ENCODE data around the gene PSAT1. TPM values are rescaled to one million over a fixed set of nuclear protein-coding genes. Genes with fewer than 3 reads are reported as not detected.

PSAT1 gene
- 224 and 271 TPM in 2 replicates for total RNA-seq (2014; rRNA removed; shearing (Covaris generic))

- peaks cover 18% of the 10 kb centered on the region for H3K36me3 ChIP-seq (replicated peaks; ENCODE audit: control insufficient read depth, insufficient read depth, low read length)
- peak; percentile 99 for DNase-seq
- H3K27me3 ChIP-seq (ENCODE audit: control insufficient read depth, insufficient read depth, low read length), result no peaks in the 10 kb centered on the region
- H3K4me3 ChIP-seq (ENCODE audit: insufficient read depth, low read depth, low read length), result peak within 1 kb of the TSS; percentile 100
Observed at GRCh38 chr9:78296893-78297671, at the start of gene PSAT1. TSS of gene PSAT1 (plus strand) at chr9:78297125. CDS start at chr9:78297211, 86 bp downstream.

DNA sequence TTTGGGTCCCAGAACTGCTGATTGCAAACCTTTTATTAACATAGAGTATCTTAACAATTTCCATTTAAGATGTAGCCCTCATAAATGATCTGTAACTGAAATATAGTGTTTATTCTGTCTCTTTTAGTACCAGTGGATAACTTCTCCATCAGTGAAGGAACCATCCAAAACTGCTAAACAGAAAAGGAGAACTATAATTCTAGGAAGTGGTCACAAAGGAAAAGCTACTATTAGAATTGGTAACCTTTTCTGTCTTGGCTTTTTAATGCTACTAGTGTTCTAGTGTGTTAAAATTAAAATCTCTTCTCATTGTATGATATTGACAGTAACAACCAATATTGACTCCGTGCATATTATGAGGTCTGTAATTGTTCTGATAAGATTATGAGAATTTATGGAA lies 48.3 kb upstream of the PSAT1 start:
- H3K36me3 ChIP-seq (replicated peaks; ENCODE audit: control insufficient read depth, insufficient read depth, low read length), result no peaks in the 10 kb centered on the region; the same call in none of the 2 replicates

DNA sequence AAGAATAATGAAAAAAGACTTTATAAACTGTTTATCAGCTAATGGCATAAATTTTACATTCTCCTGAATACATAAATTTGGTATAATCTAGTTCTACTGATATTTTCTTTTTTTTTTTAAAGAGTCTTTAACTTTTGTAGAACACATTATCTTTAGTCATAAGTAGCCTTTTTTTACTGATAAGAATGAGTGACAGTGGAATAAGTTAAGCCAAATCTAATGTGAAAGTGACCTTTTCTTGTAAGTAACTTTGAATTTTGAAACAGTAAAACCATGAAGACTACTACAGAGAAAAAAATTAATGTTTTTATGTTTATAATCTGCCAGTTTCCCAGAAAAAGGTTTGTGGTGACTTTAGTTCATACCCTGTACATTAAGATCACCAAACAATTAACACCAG lies 47.4 kb upstream of the PSAT1 start:
- Histone ChIP-seq H3K27me3 (ENCODE audit: control insufficient read depth, insufficient read depth, low read length) (no peaks in the 10 kb centered on the region), H3K4me3 (ENCODE audit: insufficient read depth, low read depth, low read length) (no peak overlapping the region), H3K36me3 (replicated peaks; ENCODE audit: control insufficient read depth, insufficient read depth, low read length) (no peaks in the 10 kb centered on the region; the same call in none of the 2 replicates)
- no peak for DNase-seq

More for the DNA sequence above, 48.3 kb upstream of the PSAT1 start:
- DNase-seq, result no peak
- H3K27me3 ChIP-seq (ENCODE audit: control insufficient read depth, insufficient read depth, low read length), result no peaks in the 10 kb centered on the region
- no peak overlapping the region for H3K4me3 ChIP-seq (ENCODE audit: insufficient read depth, low read depth, low read length)

- Histone ChIP-seq H3K36me3 (replicated peaks; ENCODE audit: control insufficient read depth, insufficient read depth, low read length) (peaks cover 3% of the 10 kb centered on the region), H3K27me3 (ENCODE audit: control insufficient read depth, insufficient read depth, low read length) (no peaks in the 10 kb centered on the region), H3K4me3 (ENCODE audit: insufficient read depth, low read depth, low read length) (no peak overlapping the region)
- no peak for DNase-seq
Observed at GRCh38 chr9:78252616-78253015, 44.3 kb upstream of the PSAT1 start.

GRCh38 chr9:78253285-78253684 lies 43.6 kb upstream of the PSAT1 start:
- DNase-seq, result no peak
- Histone ChIP-seq H3K27me3 (ENCODE audit: control insufficient read depth, insufficient read depth, low read length) (no peaks in the 10 kb centered on the region), H3K4me3 (ENCODE audit: insufficient read depth, low read depth, low read length) (no peak overlapping the region), H3K36me3 (replicated peaks; ENCODE audit: control insufficient read depth, insufficient read depth, low read length) (peaks cover 3% of the 10 kb centered on the region; the same call in 1 of the 2 replicates)

- Histone ChIP-seq H3K4me3 (ENCODE audit: insufficient read depth, low read depth, low read length) (no peak overlapping the region), H3K36me3 (replicated peaks; ENCODE audit: control insufficient read depth, insufficient read depth, low read length) (peaks cover 3% of the 10 kb centered on the region), H3K27me3 (ENCODE audit: control insufficient read depth, insufficient read depth, low read length) (no peaks in the 10 kb centered on the region)
- DNase-seq, result peak; percentile 29
Observed at GRCh38 chr9:78261403-78262001, 35.4 kb upstream of the PSAT1 start.

DNA sequence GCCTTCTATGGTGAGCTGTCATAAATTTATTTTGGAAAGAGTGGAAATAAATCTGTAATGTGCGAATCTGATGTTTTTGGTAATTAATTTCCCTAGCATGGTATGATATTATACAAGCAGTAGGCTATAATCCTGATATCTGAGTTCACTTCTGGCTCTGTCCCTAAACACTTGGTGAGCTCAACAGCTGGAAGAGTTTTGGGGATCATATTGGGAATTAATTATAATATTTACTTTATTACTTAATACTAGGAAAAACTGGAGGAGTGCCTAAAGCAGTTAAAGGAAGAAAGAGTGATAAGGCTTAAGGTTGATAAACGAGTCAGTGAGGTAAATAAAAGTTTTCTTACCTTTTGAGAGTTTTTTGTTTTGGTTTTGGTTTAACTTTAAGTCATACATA lies 34.3 kb upstream of the PSAT1 start:
- no peak for DNase-seq
- peaks cover 6% of the 10 kb centered on the region for H3K36me3 ChIP-seq (replicated peaks; ENCODE audit: control insufficient read depth, insufficient read depth, low read length)
- no peaks in the 10 kb centered on the region for H3K27me3 ChIP-seq (ENCODE audit: control insufficient read depth, insufficient read depth, low read length)
- H3K4me3 ChIP-seq (ENCODE audit: insufficient read depth, low read depth, low read length), result no peak overlapping the region

GRCh38 chr9:78267889-78268288 lies 29.0 kb upstream of the PSAT1 start:
- no peak overlapping the region for H3K4me3 ChIP-seq (ENCODE audit: insufficient read depth, low read depth, low read length)
- peaks cover 7% of the 10 kb centered on the region for H3K36me3 ChIP-seq (replicated peaks; ENCODE audit: control insufficient read depth, insufficient read depth, low read length)
- no peak for DNase-seq
- no peaks in the 10 kb centered on the region for H3K27me3 ChIP-seq (ENCODE audit: control insufficient read depth, insufficient read depth, low read length)

DNA sequence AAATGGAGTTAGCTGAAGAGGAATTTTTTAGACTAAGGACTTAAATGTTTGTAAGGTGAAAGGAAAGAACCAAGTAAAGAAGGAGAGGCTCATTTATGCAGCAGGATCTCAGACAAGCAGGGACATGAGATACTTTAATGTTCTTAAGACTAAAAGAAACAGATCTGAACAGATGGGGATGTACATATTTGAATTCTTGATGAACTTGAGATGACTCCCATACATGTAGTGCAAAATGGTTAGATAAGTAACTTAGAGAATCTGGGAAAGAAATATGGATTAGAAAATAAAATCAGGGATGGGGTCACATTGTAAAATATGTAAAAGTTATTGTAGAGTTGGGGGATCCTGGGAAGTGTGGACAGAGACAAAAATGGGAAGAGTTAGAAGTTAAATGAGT lies 27.1 kb upstream of the PSAT1 start:
- no peak for DNase-seq
- Histone ChIP-seq H3K4me3 (ENCODE audit: insufficient read depth, low read depth, low read length) (no peak overlapping the region), H3K27me3 (ENCODE audit: control insufficient read depth, insufficient read depth, low read length) (no peaks in the 10 kb centered on the region), H3K36me3 (replicated peaks; ENCODE audit: control insufficient read depth, insufficient read depth, low read length) (peaks cover 7% of the 10 kb centered on the region)

DNA sequence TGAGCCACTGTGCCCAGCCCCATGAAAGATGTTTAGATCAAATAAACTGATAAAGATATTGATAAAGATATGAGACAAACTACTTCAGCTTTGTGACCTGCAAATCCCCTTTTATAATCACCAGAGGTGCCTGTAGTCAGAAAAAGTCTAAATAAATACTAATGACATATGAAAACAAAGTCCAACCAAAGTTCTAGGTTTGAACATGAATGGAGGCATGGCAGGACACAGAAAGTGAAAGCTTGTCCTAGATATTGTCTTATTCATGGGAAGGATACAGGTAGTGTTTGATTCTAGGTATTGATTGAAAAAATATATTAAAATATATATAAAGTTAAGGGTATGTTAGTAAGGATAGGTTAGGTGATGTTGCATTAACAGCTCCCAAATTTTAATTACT lies 24.6 kb upstream of the PSAT1 start:
- Histone ChIP-seq H3K27me3 (ENCODE audit: control insufficient read depth, insufficient read depth, low read length) (no peaks in the 10 kb centered on the region), H3K36me3 (replicated peaks; ENCODE audit: control insufficient read depth, insufficient read depth, low read length) (peaks cover 3% of the 10 kb centered on the region), H3K4me3 (ENCODE audit: insufficient read depth, low read depth, low read length) (no peak overlapping the region)
- DNase-seq, result no peak

GRCh38 chr9:78273761-78274160 lies 23.2 kb upstream of the PSAT1 start:
- Histone ChIP-seq H3K4me3 (ENCODE audit: insufficient read depth, low read depth, low read length) (no peak overlapping the region), H3K27me3 (ENCODE audit: control insufficient read depth, insufficient read depth, low read length) (no peaks in the 10 kb centered on the region), H3K36me3 (replicated peaks; ENCODE audit: control insufficient read depth, insufficient read depth, low read length) (no peaks in the 10 kb centered on the region; the same call in 1 of the 2 replicates)
- DNase-seq, result no peak

DNA sequence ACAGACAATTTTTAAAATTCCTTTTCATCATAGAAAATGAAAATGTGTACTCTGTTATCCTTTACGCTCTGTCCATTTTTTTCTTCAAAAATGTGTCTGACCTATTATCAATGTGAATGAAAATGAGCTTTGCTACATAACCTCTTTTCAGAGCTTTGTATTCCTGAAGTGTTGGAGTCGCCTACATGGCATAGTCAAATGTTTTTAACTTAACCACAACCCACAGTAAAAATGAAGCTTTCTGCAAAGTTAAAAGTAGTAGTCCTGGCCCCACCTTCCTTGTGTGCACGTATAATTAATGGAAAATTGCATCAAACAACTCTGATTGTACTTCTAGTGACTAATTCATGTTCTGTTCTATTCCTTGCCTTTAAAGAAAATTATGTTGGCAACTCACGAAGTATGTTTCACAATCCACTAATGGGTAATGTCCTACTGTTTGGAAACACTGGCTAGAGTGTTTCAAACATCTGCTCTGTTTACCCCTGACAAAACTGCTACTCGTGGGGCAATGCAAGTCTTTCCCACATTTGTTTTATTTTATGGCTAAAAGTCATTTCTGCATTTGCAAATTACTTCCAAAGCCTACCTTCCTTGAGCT lies 18.6 kb upstream of the PSAT1 start:
- no peak for DNase-seq

GRCh38 chr9:78278801-78279200 lies 18.1 kb upstream of the PSAT1 start:
- H3K27me3 ChIP-seq (ENCODE audit: control insufficient read depth, insufficient read depth, low read length), result no peaks in the 10 kb centered on the region
- no peaks in the 10 kb centered on the region for H3K36me3 ChIP-seq (replicated peaks; ENCODE audit: control insufficient read depth, insufficient read depth, low read length)
- no peak for DNase-seq
- H3K4me3 ChIP-seq (ENCODE audit: insufficient read depth, low read depth, low read length), result no peak overlapping the region

More for the DNA sequence above, 18.6 kb upstream of the PSAT1 start:
- Histone ChIP-seq H3K36me3 (replicated peaks; ENCODE audit: control insufficient read depth, insufficient read depth, low read length) (no peaks in the 10 kb centered on the region), H3K27me3 (ENCODE audit: control insufficient read depth, insufficient read depth, low read length) (no peaks in the 10 kb centered on the region), H3K4me3 (ENCODE audit: insufficient read depth, low read depth, low read length) (no peak overlapping the region)

GRCh38 chr9:78280982-78281668 lies 15.8 kb upstream of the PSAT1 start:
- Histone ChIP-seq H3K4me3 (ENCODE audit: insufficient read depth, low read depth, low read length) (no peak overlapping the region), H3K27me3 (ENCODE audit: control insufficient read depth, insufficient read depth, low read length) (no peaks in the 10 kb centered on the region), H3K36me3 (replicated peaks; ENCODE audit: control insufficient read depth, insufficient read depth, low read length) (no peaks in the 10 kb centered on the region)
- no peak for DNase-seq
